ENCODE data around the gene LY86. TPM values are rescaled to one million over a fixed set of nuclear protein-coding genes. Genes with fewer than 3 reads are reported as not detected.

LY86 gene
- total RNA-seq, 1 experiment from 2014 or later: not detected

GRCh38 chr6:6678811-6679210, 90.3 kb downstream of the LY86 start:
- no peaks in the 10 kb centered on the region for H3K27me3 Mint-ChIP-seq (ENCODE audit: low read depth)
- no peak overlapping the region for H3K4me3 Mint-ChIP-seq
- TF ChIP-seq SOX15 (CRISPR knock-in tag; IDR thresholded peaks at IDR 0.05) (no peak), GRHL2 (CRISPR knock-in tag; IDR thresholded peaks at IDR 0.05; ENCODE audit: insufficient replicate concordance, severe bottlenecking) (no peak), RORB (CRISPR knock-in tag; IDR thresholded peaks at IDR 0.05) (no peak), ZBTB21 (CRISPR knock-in tag; IDR thresholded peaks at IDR 0.05; ENCODE audit: borderline replicate concordance) (no peak), MXD4 (CRISPR knock-in tag; IDR thresholded peaks at IDR 0.05; ENCODE audit: borderline replicate concordance) (no peak), NR3C1 (CRISPR knock-in tag; conservative IDR thresholded peaks at IDR 0.05; ENCODE audit: low read depth) (no peak), ZNF532 (CRISPR knock-in tag; IDR thresholded peaks at IDR 0.05; ENCODE audit: borderline replicate concordance) (no peak), FOXK1 (CRISPR knock-in tag; IDR thresholded peaks at IDR 0.05) (no peak), FOXP4 (CRISPR knock-in tag; IDR thresholded peaks at IDR 0.05) (no peak), CBFB (CRISPR knock-in tag; IDR thresholded peaks at IDR 0.05; ENCODE audit: low read depth) (no peak), CREB1 (CRISPR knock-in tag; IDR thresholded peaks at IDR 0.05) (no peak), AFF4 (CRISPR knock-in tag; IDR thresholded peaks at IDR 0.05; ENCODE audit: borderline replicate concordance) (no peak), SP1 (CRISPR knock-in tag; conservative IDR thresholded peaks at IDR 0.05) (no peak), NR2C2 (CRISPR knock-in tag; IDR thresholded peaks at IDR 0.05) (no peak), ZNF281 (CRISPR knock-in tag; IDR thresholded peaks at IDR 0.05) (no peak), E2F1 (CRISPR knock-in tag; IDR thresholded peaks at IDR 0.05) (no peak)
- 0 out of 2 replicates have a peak overlapping the region, but pooled peaks have one; percentile 48 for H3K27ac Mint-ChIP-seq
- H3K9me3 Mint-ChIP-seq: no peaks in the 10 kb centered on the region
- H3K36me3 Mint-ChIP-seq: no peaks in the 10 kb centered on the region
- ChIA-PET CTCF (interaction anchor here (0.7 to 3.2 kb wide), 6 partner anchors 10 to 571 kb away, joined by 3 to 25 read pairs (median 10); no protein-coding TSS in a partner anchor), POLR2A (no interaction called here)
- ATAC-seq: peak; percentile 44
- DNase-seq (ENCODE audit: low spot score): no peak
- peaks cover 33% of the 10 kb centered on the region for H3K4me1 Mint-ChIP-seq

Data from WTC11 (cell line).